Adrenal gland (tissue), 12 donors: Measurements from ENCODE around the gene KIT. TPM values are rescaled to one million over a fixed set of nuclear protein-coding genes. Genes with fewer than 3 reads are reported as not detected.

Experiments
- DNase-seq, 7 donors: peaks; one replicate each; pipeline ENCODE4 v3.0.0-alpha.2; 2019 to 2020
- H3K27ac ChIP-seq, 5 donors: fragments of 200-600 bp; sonication (generic) in 4 of 5; 1 replicate in 3 of 5; 2 replicates in 2 of 5; pipeline versions ENCODE4 v1.5.1 to v1.8.0; 2016 to 2020; ENCODE audit warnings: mild to moderate bottlenecking in 1 of 5
- H3K27me3 ChIP-seq: fragments of 200-600 bp; 2 replicates; pipeline ENCODE4 v1.8.0; 2021
- H3K36me3 ChIP-seq, 2 donors: fragments of 200-600 bp; replicated peaks in 1 of 2; 1 replicate in 1 of 2; 2 replicates in 1 of 2; pipeline versions ENCODE4 v1.5.1 to v1.8.0; 2018 to 2022
- H3K4me1 ChIP-seq, 2 donors: fragments of 200-600 bp; replicated peaks in 1 of 2; 1 replicate in 1 of 2; 2 replicates in 1 of 2; pipeline versions ENCODE4 v1.5.1 to v1.8.0; 2018 to 2021
- H3K4me3 ChIP-seq, 4 donors: fragments of 200-600 bp; sonication (generic) in 3 of 4; one replicate each; pipeline ENCODE4 v1.5.1; 2016 to 2018
- H3K9me3 ChIP-seq, 3 donors: fragments of 200-600 bp; sonication (generic) in 1 of 3; replicated peaks in 1 of 3; 1 replicate in 2 of 3; 2 replicates in 1 of 3; pipeline versions ENCODE4 v1.5.1 to v1.8.0; 2016 to 2021
- POLR2A ChIP-seq, 2 donors: fragments of 450-650 bp; IDR thresholded peaks; one replicate each; pipeline ENCODE4 v1.6.1; 2017; ENCODE audit warnings: antibody characterized with exemption in 2 of 2, mild to moderate bottlenecking in 2 of 2, moderate library complexity in 1 of 2
- WGBS, 4 donors: extraction: QIAGEN DNeasy Blood & Tissue Kit in 2 of 4; methylation state at CpG; one replicate each; pipeline versions ENCODE4 v1.1.5 to v1.1.7; 2013 to 2017; 5-methylcytosine and 5-hydroxymethylcytosine counted together
- intact Hi-C, 2 donors: fragments of 100-400 bp; cut with DNase I; formaldehyde crosslinking; loops; one replicate each; pipeline versions ENCODE4 v1.14.1 to v1.15.0; 2022 to 2023
- polyA plus RNA-seq, 3 donors: library from polyadenylated mRNA; stranded (reverse); fragments of 200-250 nt in 2 of 3; fragments of 350-450 nt in 1 of 3; fragmentation: Illumina TruSeq in 1 of 3; extraction: RNeasy Lipid Tissue Mini Kit (QIAGEN cat#74804) in 1 of 3; gene quantifications; one replicate each; pipeline ENCODE4 v1.2.3, GENCODE V29; 2013 to 2014
- total RNA-seq, 9 donors: library from RNA; depleted of rRNA in 4 of 9; stranded (reverse); fragments of >200 nt in 4 of 9; fragments of 120-200 nt in 1 of 9; fragmentation: NEBNext Ultra II Directional in 1 of 9; extraction: Animal tissue kit (Norgen Biotek cat#: 25700) in 1 of 9; gene quantifications; one replicate each; pipeline versions ENCODE4 v1.1.0 to v1.2.4, GENCODE V29; 2013 to 2023
- TF ChIP-seq, protein P1 (sequence below), 6 experiments: fragments of 450-650 bp in 4 of 6; fragments of 200-600 bp in 2 of 6; sonication (generic) in 1 of 6; IDR thresholded peaks; 1 replicate in 5 of 6; 2 replicates in 1 of 6; pipeline versions ENCODE4 v1.5.1 to v1.8.0; 2016 to 2021; ENCODE audit warnings: antibody characterized with exemption in 6 of 6, mild to moderate bottlenecking in 2 of 6, moderate library complexity in 1 of 6
- donor health status: healthy with polysubstance abuse.
- donor health status: Bipolar disorder and iron deficiency.
- donor health status: DM: yes; HTN: yes; CAD: no.
- donor health status: DM: no; HTN: no; CAD: no.
- donor health status: DM: no; HTN: no; CAD: no.
- donor health status: DM: yes; HTN: yes; CAD: no.

Gene KIT
- total and polyA plus RNA-seq, 12 donors, result 0.40 to 5.3 (median 1.8) TPM

DNA sequence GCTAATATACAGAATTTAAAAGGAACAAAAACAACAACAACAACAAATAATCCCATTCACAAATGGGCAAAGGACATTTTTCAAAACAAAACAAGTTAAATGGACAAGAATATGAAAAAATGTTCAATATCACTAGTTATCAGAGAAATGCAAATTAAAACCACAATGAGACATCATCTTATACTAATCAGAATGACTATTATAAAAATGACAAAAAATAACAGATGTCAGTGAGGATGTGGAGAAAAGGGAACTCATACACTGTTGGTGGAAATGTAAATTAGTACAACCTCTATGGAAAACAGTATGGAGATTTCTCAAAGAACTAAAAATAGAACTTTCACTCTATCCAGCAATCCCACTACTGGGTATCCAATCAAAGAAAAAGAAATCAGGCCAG is 92.6 kb downstream of the KIT start:
- intact Hi-C loops, result no loop called here
- TF ChIP-seq, protein P1, sequence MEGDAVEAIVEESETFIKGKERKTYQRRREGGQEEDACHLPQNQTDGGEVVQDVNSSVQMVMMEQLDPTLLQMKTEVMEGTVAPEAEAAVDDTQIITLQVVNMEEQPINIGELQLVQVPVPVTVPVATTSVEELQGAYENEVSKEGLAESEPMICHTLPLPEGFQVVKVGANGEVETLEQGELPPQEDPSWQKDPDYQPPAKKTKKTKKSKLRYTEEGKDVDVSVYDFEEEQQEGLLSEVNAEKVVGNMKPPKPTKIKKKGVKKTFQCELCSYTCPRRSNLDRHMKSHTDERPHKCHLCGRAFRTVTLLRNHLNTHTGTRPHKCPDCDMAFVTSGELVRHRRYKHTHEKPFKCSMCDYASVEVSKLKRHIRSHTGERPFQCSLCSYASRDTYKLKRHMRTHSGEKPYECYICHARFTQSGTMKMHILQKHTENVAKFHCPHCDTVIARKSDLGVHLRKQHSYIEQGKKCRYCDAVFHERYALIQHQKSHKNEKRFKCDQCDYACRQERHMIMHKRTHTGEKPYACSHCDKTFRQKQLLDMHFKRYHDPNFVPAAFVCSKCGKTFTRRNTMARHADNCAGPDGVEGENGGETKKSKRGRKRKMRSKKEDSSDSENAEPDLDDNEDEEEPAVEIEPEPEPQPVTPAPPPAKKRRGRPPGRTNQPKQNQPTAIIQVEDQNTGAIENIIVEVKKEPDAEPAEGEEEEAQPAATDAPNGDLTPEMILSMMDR (IDR thresholded peaks at IDR 0.05), result no peak
- no peak for TF ChIP-seq POLR2A (IDR thresholded peaks at IDR 0.05)

DNA sequence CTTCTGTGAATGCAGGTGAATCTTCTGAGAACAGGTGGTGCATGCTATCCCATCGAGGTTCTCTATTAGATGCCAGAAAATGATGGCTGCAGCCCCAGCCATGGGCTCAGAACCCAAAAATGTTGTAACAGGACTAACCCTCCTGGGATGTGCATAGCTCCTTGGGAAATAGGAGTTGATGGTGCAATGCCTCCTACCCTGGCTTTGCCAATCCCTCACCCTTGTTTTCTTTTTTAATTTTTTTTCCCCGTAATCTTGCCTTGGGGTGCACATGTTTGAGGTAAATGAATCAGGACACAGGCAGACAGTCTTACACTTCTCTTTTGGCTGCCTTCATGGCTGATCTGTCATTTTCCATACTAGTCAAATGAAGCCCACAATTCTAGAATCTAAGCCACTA is 96.6 kb downstream of the KIT start:
- H3K4me3 ChIP-seq, result no peak overlapping the region
- H3K27me3 ChIP-seq, result no peaks in the 10 kb centered on the region
- intact Hi-C loops, result no loop called here
- no peak overlapping the region for H3K27ac ChIP-seq
- DNase-seq, result no peak
- WGBS, 4 donors, result 69 to 80% (median 73%) methylated on average over 2 of the region's 2 CpGs
- H3K9me3 ChIP-seq, result no peaks in the 10 kb centered on the region
- no peaks in the 10 kb centered on the region for H3K36me3 ChIP-seq
- TF ChIP-seq, protein P1 (IDR thresholded peaks at IDR 0.05), result no peak
- TF ChIP-seq POLR2A (IDR thresholded peaks at IDR 0.05), result no peak
- no peaks in the 10 kb centered on the region for H3K4me1 ChIP-seq

More for the DNA sequence above, 92.6 kb downstream of the KIT start:
- Histone ChIP-seq H3K27me3 (no peaks in the 10 kb centered on the region), H3K27ac (no peak overlapping the region), H3K36me3 (no peaks in the 10 kb centered on the region), H3K4me3 (no peak overlapping the region), H3K4me1 (no peaks in the 10 kb centered on the region), H3K9me3 (no peaks in the 10 kb centered on the region)
- no peak for DNase-seq

DNA sequence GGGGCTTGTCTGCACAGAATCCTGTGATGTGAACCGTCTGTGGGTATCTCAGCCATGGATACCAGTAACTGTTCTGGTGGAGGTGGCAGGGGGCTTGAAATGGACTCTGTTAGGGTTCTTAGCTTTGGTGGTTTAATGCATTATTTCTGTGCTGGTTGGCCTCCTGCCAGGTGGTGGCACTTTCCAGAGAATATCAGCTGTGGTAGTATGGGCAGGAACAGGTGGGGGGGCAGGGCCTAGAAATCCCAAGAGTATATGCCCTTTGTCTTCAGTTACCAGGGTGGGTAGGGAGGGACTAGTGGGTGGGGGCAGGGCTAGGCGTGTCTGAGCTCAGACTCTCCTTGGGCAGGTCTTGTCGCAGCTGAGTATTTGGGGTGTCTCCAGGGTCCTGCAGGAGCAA is 106.7 kb downstream of the KIT start:
- H3K27ac ChIP-seq, result no peak overlapping the region
- no peak for DNase-seq
- no peaks in the 10 kb centered on the region for H3K27me3 ChIP-seq
- 87 to 93% (median 91%) methylated on average over 1 to 3 of the region's 3 CpGs for WGBS, 4 donors
- no peaks in the 10 kb centered on the region for H3K36me3 ChIP-seq
- no peak overlapping the region for H3K4me3 ChIP-seq
- intact Hi-C loops, result no loop called here
- H3K9me3 ChIP-seq, result peaks cover 0 to 8% (median 0%) of the 10 kb centered on the region in 3 donors
- no peaks in the 10 kb centered on the region for H3K4me1 ChIP-seq
- TF ChIP-seq POLR2A (IDR thresholded peaks at IDR 0.05), result no peak
- TF ChIP-seq, protein P1 (IDR thresholded peaks at IDR 0.05), result no peak

DNA sequence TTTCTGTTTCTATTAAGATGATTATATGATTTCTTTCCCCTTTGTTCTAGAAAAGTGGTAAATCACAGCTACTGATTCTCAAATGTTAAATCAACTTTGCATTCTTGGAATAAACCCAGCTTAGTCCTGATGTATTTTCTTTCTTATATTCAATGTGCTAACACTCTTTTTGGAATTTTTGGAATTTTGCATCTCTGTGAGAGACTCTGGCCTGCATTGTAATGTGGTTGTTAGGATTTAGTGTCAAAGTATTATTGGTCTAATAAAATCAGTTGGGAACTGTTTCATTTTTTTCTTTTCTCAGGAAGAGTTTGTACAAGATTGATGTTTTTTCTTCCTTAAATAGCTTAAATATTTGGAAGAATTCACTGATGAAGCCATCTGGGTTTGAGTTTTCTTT is 109.6 kb downstream of the KIT start:
- H3K9me3 ChIP-seq, result peaks cover 0 to 8% (median 0%) of the 10 kb centered on the region in 3 donors
- intact Hi-C loops, result no loop called here
- H3K4me1 ChIP-seq, result no peaks in the 10 kb centered on the region
- H3K4me3 ChIP-seq, result no peak overlapping the region
- TF ChIP-seq, protein P1 (IDR thresholded peaks at IDR 0.05), result no peak
- TF ChIP-seq POLR2A (IDR thresholded peaks at IDR 0.05), result no peak
- H3K27ac ChIP-seq, result no peak overlapping the region
- DNase-seq, result no peak
- H3K36me3 ChIP-seq, result no peaks in the 10 kb centered on the region
- no peaks in the 10 kb centered on the region for H3K27me3 ChIP-seq
